Activated gamma-delta T cell treated with anti-CD3 and anti-CD28 coated beads, Interleukin-2, amount 50 U/mL, for 16 hours (primary cell): ENCODE data around the gene SH3BP5L.

Source experiments
- DNase-seq: peaks from one replicate; pipeline ENCODE4 v3.0.0-alpha.2; 2020; ENCODE audit warnings: low read depth

Gene SH3BP5L

GRCh38 chr1:248825573-248825908 is 174 bp downstream of the SH3BP5L start:
- DNase-seq: no peak

GRCh38 chr1:248825136-248825535 is 579 bp downstream of the SH3BP5L start:
- no peak for DNase-seq

DNA sequence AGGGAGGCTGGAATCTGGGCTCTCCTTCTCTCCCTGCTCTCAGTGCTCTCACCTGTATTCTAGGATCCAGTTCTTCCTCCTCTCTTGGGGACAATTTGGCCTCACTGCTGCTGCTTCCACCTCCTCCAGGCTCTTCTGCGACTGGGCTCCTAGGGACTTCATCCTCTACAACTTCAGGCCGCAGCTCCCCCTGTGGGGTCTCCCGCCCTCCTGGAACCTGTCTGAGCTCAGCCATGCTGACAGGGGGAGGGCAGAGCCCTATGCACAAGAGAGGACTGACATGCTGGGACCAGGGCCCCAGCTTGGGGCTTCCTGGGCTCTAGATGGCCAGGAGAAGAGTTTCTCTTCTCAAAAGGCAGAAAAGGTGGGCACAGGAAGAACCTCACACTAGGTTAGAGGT is 1.0 kb downstream of the SH3BP5L start:
- DNase-seq: no peak

- DNase-seq: no peak
Observed at GRCh38 chr1:248824301-248824700, 1.4 kb downstream of the SH3BP5L start.

DNA sequence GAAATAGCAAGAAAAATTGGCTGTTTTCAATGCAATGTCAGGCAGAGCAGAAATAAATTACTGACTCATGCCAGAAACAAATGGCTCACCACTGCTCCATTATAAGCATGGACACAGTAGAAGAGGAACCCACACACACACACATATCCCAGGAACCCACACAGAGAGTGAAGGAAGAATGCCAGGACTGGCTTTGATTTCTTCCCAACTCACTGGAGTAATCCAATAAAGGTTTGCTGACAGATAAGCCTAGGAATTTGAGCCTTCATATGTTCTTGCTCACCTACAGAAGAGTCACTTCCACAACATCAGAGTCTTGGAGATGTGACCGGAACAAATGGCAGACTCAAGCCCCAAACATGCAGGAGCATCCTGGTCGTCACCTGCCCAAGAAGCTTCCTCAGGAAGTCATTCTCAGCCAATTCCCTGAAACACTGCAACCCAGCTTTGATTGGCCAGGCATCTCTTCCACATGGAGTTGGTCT is 2.2 kb downstream of the SH3BP5L start:
- DNase-seq: no peak

- DNase-seq: no peak
Observed at GRCh38 chr1:248822148-248823032, 3.3 kb downstream of the SH3BP5L start.

GRCh38 chr1:248821641-248822040 is 4.1 kb downstream of the SH3BP5L start:
- no peak for DNase-seq

DNA sequence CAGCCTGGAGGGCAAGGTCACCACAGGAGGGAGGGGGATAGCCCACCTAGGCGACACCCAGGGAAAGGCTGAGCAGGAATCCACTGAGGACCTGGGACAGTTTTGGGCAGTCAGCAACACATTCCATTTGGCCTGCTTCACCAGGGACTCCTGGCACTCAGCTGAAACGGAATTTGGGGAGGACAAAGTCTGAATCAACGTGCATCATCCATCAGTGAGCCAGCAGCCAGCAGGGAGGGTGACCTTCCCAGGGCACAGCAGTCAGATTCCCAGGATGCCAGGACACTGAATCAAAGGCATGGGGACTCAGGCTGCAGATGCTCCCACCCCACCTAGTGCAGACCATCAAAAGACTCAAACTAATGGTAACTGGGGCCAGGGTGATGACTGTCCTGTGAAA is 4.6 kb downstream of the SH3BP5L start:
- no peak for DNase-seq

- no peak for DNase-seq
Observed at GRCh38 chr1:248820041-248820585, 5.6 kb downstream of the SH3BP5L start.

- no peak for DNase-seq
Observed at GRCh38 chr1:248818505-248819374, 7.0 kb downstream of the SH3BP5L start.

DNA sequence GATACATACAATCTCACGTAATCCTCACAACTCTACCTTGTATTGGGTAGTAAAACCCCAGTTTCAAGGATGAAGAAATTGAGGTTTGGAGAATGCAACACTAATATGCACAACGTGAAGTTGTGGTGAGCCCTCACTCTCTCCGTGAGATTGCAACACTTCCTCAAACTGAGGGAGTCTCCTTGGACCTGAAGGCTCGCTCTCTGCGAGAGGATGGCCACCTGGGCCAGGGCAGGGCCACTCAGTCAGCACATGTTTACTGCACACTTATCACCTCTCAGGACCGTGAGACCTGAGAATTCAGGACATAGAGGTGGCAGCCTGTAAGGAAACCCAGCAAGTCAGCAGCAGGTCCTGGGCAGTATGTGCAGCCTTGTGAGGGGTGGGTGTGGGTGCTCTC is 8.7 kb downstream of the SH3BP5L start:
- no peak for DNase-seq

DNA sequence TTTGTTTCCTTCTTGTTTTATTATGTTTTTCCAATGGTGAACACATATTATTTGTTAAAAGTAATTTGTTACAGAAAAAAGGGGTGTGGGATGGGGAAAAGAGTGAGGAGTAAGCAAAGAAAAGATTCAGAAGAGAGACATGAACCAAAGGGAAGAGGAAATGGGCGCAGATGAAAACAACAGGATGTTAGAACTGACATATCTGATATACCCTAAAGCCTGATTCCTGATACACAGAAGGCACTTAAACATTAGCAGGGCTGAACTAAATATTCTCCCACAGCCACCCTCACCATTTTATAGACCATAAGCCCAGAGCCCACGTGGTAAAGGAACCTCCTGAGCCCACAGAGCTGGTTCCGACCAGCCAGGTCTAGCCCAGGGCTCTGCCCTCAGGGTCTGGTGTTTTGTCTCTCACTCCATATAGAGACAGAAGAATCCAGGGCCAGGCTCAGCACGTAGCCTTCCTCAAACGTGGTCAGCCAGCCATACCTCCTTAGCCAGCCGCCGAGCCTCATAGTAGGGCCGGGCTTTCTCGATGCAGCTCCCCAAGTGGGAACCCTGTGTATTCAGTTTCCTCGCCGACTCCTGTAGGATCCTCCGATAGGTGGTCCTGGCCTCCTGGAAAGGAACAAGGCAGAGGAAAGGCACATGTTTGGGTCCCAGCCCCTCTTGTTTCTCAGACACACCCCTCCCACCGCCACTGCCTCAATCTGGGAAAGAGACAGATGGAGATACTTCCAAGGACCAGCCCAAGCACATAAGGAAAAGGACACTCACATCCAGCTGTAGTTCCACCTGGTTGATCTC is 9.5 kb downstream of the SH3BP5L start:
- no peak for DNase-seq

- DNase-seq: no peak
Observed at GRCh38 chr1:248815407-248816034, 10.2 kb downstream of the SH3BP5L start.

DNA sequence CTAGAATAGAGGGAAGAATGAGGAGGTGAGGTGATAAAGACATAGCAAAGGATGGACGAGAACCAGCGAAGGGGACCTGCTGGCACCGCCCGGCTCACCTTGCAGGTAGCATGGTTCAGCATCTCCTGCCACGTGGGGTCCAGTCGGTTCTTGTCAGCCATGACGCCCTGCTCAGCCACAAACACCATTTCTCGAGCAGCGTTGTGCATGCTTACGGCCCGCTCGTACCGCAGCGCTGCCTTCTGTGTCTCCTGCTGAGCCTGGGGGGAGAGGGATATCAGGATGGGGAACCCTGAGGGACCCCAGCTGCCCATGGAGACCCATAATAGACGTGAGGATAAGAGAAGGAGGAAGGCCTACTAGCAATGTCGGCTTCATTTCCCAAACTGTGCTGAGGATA is 11.4 kb downstream of the SH3BP5L start:
- DNase-seq: no peak

GRCh38 chr1:248813546-248813945 is 12.2 kb downstream of the SH3BP5L start:
- DNase-seq: no peak

DNA sequence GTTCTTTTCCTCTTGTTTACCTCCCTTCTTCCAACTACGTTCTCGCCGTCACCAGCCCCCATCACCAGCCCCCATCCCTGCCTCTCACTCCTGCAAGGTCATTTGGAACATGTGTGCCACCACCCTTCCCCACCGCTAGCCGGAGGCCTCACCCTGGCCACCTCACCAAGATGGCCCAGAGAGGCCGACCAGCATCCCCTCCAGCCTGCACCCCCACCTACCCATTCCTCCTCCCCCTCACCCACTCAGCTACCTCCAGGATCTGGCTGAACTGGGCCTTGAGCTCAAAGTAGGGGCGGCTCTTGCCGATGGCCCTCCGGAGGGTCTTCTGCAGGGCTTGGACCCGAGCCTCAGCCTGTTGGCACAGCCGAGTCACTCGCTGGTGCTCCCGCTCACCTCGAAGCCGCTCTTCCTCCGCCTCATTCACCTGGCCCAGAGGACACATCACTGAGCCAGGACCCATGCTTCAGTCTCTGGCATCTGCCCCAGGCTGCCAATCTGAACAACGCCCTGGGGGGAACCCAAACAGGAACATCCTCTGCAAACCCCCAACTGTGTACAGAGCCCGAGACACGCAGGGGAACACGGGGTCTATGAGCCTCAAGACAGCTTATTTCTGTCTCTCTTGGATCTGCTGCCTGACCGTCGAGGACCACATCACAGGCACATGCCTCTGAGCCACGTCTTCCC is 12.8 kb downstream of the SH3BP5L start:
- no peak for DNase-seq

DNA sequence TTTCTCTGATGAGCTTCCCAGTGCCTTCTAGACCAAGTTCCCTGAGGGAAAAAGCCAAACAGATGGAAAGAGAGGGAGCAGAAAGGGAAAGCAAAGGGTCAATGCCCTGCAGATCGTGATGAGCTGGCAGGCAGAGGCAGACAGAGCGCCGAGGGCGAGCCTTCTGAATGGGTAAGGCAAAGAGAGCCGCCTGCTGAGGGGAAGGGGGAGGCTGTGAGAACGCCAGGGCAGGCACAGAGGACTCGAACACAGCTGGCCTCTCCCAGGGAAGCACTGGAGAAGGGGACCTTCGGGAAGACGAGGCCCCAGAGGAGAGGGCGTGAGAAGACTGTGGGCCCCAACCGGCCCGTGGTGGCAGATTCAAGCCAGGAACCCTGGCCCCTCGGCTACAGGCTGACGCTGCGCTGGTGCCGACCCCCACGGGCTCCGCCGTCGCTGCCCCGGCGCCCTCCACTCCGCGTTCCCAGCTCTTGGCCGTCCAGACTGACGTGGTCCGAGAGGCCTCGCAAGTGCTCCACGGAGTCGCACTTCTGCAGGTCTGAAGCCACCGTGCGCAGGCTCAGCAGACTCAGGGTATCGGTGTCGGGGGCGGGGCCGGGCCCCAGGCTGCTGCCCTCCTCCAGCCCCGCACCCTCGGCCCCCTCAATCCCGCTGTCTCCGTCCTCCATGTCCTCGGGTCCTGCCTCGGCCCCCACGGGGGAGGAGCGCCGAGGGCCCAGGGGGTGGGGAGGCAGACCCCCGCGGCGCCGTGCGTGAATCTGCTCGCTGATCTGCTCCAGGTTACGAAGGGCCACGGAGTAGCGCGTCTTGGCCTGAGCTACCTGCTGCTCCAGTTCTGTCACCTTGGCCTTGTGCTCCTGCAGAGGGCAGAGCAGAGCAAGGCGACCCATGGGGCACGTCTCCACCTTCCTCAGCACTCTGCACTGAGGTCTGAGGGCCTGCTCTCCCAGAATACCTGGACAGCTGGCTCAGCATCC is 13.9 kb downstream of the SH3BP5L start:
- no peak for DNase-seq

DNA sequence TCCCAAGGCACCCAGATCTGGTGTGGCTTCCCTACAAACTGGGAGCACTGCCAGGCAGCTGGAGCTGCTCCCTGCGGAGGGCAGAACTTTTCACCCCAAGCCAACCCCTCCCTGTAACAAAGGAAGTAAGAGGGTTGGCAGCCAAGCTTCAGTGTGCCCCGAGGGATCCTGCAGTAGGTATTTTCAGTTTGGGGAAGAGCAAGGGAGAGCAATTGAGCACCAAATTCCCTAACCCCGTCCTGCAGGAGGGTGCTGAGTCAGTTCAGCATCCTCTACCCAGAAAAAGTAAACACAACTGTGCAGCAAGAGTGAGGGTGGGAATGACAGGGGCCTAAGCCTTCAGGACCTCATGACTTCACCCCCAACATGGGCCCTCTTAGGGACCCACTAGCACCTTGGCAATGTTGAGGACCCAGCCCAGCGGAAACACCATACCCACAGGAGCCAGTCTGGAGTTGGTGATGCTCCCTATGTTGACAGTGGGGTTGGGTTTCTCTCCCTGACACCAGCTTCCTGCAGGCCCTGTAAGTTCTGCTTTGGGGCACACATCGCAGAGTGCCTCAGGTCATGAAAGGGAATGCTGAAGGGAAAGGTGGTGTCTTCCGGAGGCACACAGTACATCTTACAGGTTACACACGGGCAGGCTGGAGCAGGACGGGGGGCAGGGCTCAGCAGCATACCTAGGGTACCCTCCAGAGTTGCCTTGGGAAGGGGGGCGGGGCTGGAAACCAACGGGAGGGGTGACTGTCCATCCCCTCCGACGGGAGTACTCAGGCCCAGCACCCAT is 14.8 kb downstream of the SH3BP5L start:
- no peak for DNase-seq
